Testis (tissue), 2 donors: ENCODE measurements around the gene PRR33.

Experiments used
- POLR2A ChIP-seq: fragments of 450-650 bp; IDR thresholded peaks from one replicate; pipeline ENCODE4 v1.6.1; 2017; ENCODE audit warnings: antibody characterized with exemption, mild to moderate bottlenecking, moderate library complexity
- TF ChIP-seq, protein P1 (sequence below), 3 experiments: fragments of 450-650 bp in 2 of 3; fragments of 200-600 bp in 1 of 3; sonication (generic) in 1 of 3; IDR thresholded peaks; one replicate each; pipeline ENCODE4 v1.5.1; 2016 to 2019; ENCODE audit warnings: antibody characterized with exemption in 3 of 3, mild to moderate bottlenecking in 2 of 3, moderate library complexity in 1 of 3

DNA sequence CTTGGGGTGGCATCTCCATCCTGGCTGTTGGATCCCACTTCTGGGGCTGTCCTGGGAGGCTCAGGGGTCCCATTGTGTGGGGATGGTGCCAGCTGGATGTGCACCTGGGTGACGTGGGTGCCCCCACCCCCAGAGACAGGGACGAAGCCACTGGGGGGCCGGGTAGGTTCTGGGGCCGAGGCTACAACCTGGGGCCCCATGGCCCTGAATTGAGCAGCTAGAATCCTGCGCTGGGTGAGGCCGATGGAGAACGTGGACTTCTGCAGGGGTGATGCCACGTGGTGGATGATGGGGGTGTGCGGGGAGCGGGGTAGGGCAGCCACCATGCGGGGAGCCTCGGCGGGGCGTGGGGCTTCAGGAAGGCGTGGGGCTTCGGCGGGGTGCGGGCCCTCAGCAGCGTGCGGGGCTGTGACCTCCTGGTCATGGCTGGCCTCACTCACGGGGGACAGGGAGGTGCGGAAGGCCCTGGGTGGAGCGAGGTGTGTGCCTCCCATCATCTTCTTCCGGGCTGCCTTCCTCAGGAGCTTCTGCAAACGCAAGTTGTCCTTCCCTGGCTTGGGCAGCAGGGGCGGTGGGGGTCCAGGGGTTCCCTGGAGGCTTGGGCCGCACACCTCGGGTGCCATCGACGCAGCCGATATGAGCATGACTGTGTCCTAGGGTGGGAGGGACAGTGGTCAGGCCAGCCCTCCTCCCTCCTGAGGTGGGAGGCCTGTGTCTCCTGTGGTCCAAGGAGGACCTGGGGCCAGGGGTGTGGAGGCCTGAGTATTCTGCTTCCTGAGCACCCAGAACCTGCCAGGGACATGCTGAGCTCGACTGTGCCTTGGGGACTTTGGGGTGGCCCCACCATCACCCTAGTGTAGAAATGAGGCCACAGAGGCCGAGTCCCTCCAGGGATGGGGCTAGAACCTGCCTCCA is 1.5 kb downstream of the PRR33 start:
- TF ChIP-seq, protein P1, sequence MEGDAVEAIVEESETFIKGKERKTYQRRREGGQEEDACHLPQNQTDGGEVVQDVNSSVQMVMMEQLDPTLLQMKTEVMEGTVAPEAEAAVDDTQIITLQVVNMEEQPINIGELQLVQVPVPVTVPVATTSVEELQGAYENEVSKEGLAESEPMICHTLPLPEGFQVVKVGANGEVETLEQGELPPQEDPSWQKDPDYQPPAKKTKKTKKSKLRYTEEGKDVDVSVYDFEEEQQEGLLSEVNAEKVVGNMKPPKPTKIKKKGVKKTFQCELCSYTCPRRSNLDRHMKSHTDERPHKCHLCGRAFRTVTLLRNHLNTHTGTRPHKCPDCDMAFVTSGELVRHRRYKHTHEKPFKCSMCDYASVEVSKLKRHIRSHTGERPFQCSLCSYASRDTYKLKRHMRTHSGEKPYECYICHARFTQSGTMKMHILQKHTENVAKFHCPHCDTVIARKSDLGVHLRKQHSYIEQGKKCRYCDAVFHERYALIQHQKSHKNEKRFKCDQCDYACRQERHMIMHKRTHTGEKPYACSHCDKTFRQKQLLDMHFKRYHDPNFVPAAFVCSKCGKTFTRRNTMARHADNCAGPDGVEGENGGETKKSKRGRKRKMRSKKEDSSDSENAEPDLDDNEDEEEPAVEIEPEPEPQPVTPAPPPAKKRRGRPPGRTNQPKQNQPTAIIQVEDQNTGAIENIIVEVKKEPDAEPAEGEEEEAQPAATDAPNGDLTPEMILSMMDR (IDR thresholded peaks at IDR 0.05), result no peak
- no peak for TF ChIP-seq POLR2A
